CD14-positive monocyte (primary cell): Measurements from ENCODE around the gene RBPMS2. TPM values are rescaled to one million over a fixed set of nuclear protein-coding genes. Genes with fewer than 3 reads are reported as not detected.

Experiments
- DNase-seq, 3 donors: peaks; one replicate each; pipeline ENCODE4 v3.0.0-alpha.2; 2011 to 2022
- H2AFZ ChIP-seq: 2 replicates; pipeline ENCODE4 v1.6.0; 2012; ENCODE audit warnings: mild to moderate bottlenecking, low read depth, low read length, inconsistent platforms; ENCODE audit not compliant: insufficient read depth, poor library complexity, severe bottlenecking
- H3K27ac ChIP-seq, 2 donors: 1 replicate in 1 of 2; 2 replicates in 1 of 2; pipeline ENCODE4 v1.5.1; 2012 to 2013; ENCODE audit warnings: low read length in 2 of 2, control low read depth in 1 of 2, inconsistent platforms in 1 of 2, low read depth in 1 of 2, mild to moderate bottlenecking in 1 of 2
- H3K27me3 ChIP-seq, 2 donors: one replicate each; pipeline versions ENCODE4 v1.6.0 to v1.6.1; 2011 to 2013; ENCODE audit warnings: low read length in 2 of 2; ENCODE audit not compliant: control insufficient read depth in 2 of 2, insufficient read depth in 2 of 2
- H3K36me3 ChIP-seq, 2 donors: replicated peaks in 1 of 2; 1 replicate in 1 of 2; 2 replicates in 1 of 2; pipeline versions ENCODE4 v1.5.1 to v1.6.1; 2012 to 2013; ENCODE audit warnings: low read length in 2 of 2, control low read depth in 1 of 2, inconsistent platforms in 1 of 2, mild to moderate bottlenecking in 1 of 2; ENCODE audit not compliant: insufficient read depth in 2 of 2, control insufficient read depth in 1 of 2
- H3K4me1 ChIP-seq, 2 donors: 1 replicate in 1 of 2; 2 replicates in 1 of 2; pipeline versions ENCODE4 v1.5.1 to v1.6.1; 2012 to 2013; ENCODE audit warnings: low read length in 2 of 2, control low read depth in 1 of 2, inconsistent platforms in 1 of 2, mild to moderate bottlenecking in 1 of 2, moderate library complexity in 1 of 2; ENCODE audit not compliant: insufficient read depth in 2 of 2, control insufficient read depth in 1 of 2
- H3K4me2 ChIP-seq: replicated peaks from 2 replicates; pipeline ENCODE3; 2012; ENCODE audit warnings: low read length, moderate library complexity, mild to moderate bottlenecking; ENCODE audit not compliant: poor library complexity, severe bottlenecking; ENCODE audit errors: extremely low read depth
- H3K4me3 ChIP-seq, 3 experiments: fragments of 200-600 bp in 1 of 3; sonication (generic) in 1 of 3; replicated peaks in 1 of 3; 1 replicate in 2 of 3; 2 replicates in 1 of 3; pipeline ENCODE4 v1.5.1; 2011 to 2013; ENCODE audit warnings: low read length in 3 of 3, mild to moderate bottlenecking in 3 of 3, control low read depth in 2 of 3, low read depth in 2 of 3, inconsistent platforms in 1 of 3, moderate library complexity in 1 of 3
- H3K79me2 ChIP-seq: 2 replicates; pipeline ENCODE4 v1.6.0; 2012; ENCODE audit warnings: mild to moderate bottlenecking, control low read depth, inconsistent platforms, low read length, moderate library complexity; ENCODE audit not compliant: insufficient read depth
- H3K9ac ChIP-seq: 2 replicates; pipeline ENCODE4 v1.6.0; 2017; ENCODE audit warnings: low read length, mild to moderate bottlenecking; ENCODE audit not compliant: insufficient read depth, poor library complexity, severe bottlenecking
- H3K9me3 ChIP-seq, 2 donors: replicated peaks in 1 of 2; 1 replicate in 1 of 2; 2 replicates in 1 of 2; pipeline versions ENCODE4 v1.5.1 to v1.6.1; 2012 to 2013; ENCODE audit warnings: low read length in 2 of 2, control low read depth in 1 of 2; ENCODE audit not compliant: control insufficient read depth in 1 of 2, insufficient read depth in 1 of 2
- H4K20me1 ChIP-seq: 2 replicates; pipeline ENCODE4 v1.6.0; 2012; ENCODE audit warnings: mild to moderate bottlenecking, low read length, control low read depth, moderate library complexity; ENCODE audit not compliant: insufficient read depth
- H3K27ac Mint-ChIP-seq, 7 donors: one replicate each; pipeline ENCODE4 v1.8.0; 2020; ENCODE audit warnings: mild to moderate bottlenecking in 7 of 7, mixed read lengths in 7 of 7, moderate library complexity in 6 of 7, inconsistent platforms in 2 of 7
- H3K27me3 Mint-ChIP-seq, 3 donors: one replicate each; pipeline ENCODE4 v1.8.0; 2021 to 2022; ENCODE audit warnings: low read depth in 3 of 3, mild to moderate bottlenecking in 3 of 3, mixed read lengths in 3 of 3, moderate library complexity in 3 of 3, inconsistent platforms in 1 of 3
- H3K36me3 Mint-ChIP-seq, 2 donors: one replicate each; pipeline ENCODE4 v1.8.0; 2020; ENCODE audit warnings: mixed read lengths in 2 of 2, inconsistent platforms in 1 of 2, mild to moderate bottlenecking in 1 of 2
- H3K4me1 Mint-ChIP-seq: one replicate; pipeline ENCODE4 v1.8.0; 2020; ENCODE audit warnings: mild to moderate bottlenecking, mixed read lengths
- H3K4me3 Mint-ChIP-seq, 2 donors: one replicate each; pipeline ENCODE4 v1.8.0; 2020; ENCODE audit warnings: mild to moderate bottlenecking in 2 of 2, mixed read lengths in 2 of 2, moderate library complexity in 1 of 2
- H3K9me3 Mint-ChIP-seq, 7 donors: one replicate each; pipeline ENCODE4 v1.8.0; 2020 to 2022; ENCODE audit warnings: mixed read lengths in 7 of 7, mild to moderate bottlenecking in 6 of 7, moderate library complexity in 6 of 7, inconsistent platforms in 2 of 7
- WGBS: methylation state at CpG from one replicate; pipeline ENCODE4 v1.1.5; 2013; ENCODE audit warnings: missing lambda C conversion rate; ENCODE audit not compliant: insufficient coverage; 5-methylcytosine and 5-hydroxymethylcytosine counted together
- intact Hi-C, 2 donors: fragments of 100-400 bp; cut with micrococcal nuclease; formaldehyde crosslinking; loops; one replicate each; pipeline versions ENCODE4 v1.15.0 to v1.15.1; 2023
- polyA plus RNA-seq, 3 donors: library from polyadenylated mRNA; depleted of rRNA in 1 of 3; unstranded in 2 of 3; stranded (reverse) in 1 of 3; fragments of 300-500 nt in 2 of 3; fragments of >200 nt in 1 of 3; fragmentation: Illumina TruSeq in 2 of 3; gene quantifications; 1 replicate in 2 of 3; 2 replicates in 1 of 3; pipeline ENCODE4 v1.2.3, GENCODE V29; 2012 to 2021
- small RNA-seq: library from RNA; depleted of rRNA; stranded (forward); fragments of <200 nt; gene quantifications from one replicate; pipeline ENCODE3, GENCODE V24; 2012; ENCODE audit warnings: low read depth; ENCODE audit not compliant: insufficient read length
- TF ChIP-seq, protein P1 (sequence below): fragments of 200-600 bp; IDR thresholded peaks from one replicate; pipeline ENCODE4 v1.8.0; 2022; ENCODE audit warnings: antibody characterized with exemption, mild to moderate bottlenecking

The RBPMS2 gene
- polyA plus RNA-seq, 3 donors, result not detected

DNA sequence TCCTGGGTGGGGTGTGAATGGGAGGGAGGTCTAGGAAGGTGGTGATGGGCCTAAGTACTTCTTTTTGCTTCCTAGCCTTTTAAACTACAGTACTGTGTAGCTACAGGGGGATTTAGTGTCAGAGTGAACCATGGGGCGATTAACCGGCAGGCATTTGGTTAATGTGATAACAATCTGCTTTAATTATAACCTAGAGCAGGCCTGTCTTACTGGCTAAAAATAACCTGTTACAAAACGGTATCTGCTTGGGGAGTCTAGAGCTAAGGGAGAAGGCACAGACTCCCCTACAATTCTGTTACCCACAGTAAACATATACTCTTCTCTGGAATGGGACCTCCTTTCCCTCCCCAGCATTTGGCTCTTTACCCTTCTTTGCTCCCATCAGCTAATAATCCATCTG lies 85.4 kb downstream of the RBPMS2 start:
- H3K4me1 ChIP-seq, result peaks cover 44 to 46% of the 10 kb centered on the region in 2 donors
- no peak overlapping the region for H3K4me3 ChIP-seq
- H4K20me1 ChIP-seq, result peaks cover 38% of the 10 kb centered on the region
- H3K9me3 ChIP-seq, result no peaks in the 10 kb centered on the region
- no peak for DNase-seq
- no peaks in the 10 kb centered on the region for H3K9me3 Mint-ChIP-seq
- H3K36me3 ChIP-seq, result peaks cover 55 to 62% of the 10 kb centered on the region in 2 donors
- H3K27me3 ChIP-seq, result no peaks in the 10 kb centered on the region
- intact Hi-C loops, result loop anchor here in 1 of 2 donors (10.0 kb wide), 2 partner anchors 135 to 205 kb away; partner anchors contain the start of gene PIF1
- H3K36me3 Mint-ChIP-seq, result peaks cover 71 to 86% of the 10 kb centered on the region in 2 donors
- peak overlapping the region in 4 of 7 donors; percentile 16 to 81 (median 73) for H3K27ac Mint-ChIP-seq
- no peak overlapping the region for H2AFZ ChIP-seq
- no peak overlapping the region for H3K9ac ChIP-seq
- H3K4me2 ChIP-seq, result no peak overlapping the region
- peaks cover 29% of the 10 kb centered on the region for H3K79me2 ChIP-seq
- H3K27ac ChIP-seq, result peak overlapping the region in 1 of 2 donors; percentile 94
- peaks cover 44% of the 10 kb centered on the region for H3K4me1 Mint-ChIP-seq
- TF ChIP-seq, protein P1, sequence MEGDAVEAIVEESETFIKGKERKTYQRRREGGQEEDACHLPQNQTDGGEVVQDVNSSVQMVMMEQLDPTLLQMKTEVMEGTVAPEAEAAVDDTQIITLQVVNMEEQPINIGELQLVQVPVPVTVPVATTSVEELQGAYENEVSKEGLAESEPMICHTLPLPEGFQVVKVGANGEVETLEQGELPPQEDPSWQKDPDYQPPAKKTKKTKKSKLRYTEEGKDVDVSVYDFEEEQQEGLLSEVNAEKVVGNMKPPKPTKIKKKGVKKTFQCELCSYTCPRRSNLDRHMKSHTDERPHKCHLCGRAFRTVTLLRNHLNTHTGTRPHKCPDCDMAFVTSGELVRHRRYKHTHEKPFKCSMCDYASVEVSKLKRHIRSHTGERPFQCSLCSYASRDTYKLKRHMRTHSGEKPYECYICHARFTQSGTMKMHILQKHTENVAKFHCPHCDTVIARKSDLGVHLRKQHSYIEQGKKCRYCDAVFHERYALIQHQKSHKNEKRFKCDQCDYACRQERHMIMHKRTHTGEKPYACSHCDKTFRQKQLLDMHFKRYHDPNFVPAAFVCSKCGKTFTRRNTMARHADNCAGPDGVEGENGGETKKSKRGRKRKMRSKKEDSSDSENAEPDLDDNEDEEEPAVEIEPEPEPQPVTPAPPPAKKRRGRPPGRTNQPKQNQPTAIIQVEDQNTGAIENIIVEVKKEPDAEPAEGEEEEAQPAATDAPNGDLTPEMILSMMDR, result no peak
- no CpG with 5 or more reads among the region's 3 CpGs for WGBS
- no peaks in the 10 kb centered on the region for H3K27me3 Mint-ChIP-seq
- no peak overlapping the region for H3K4me3 Mint-ChIP-seq

Small RNA genes lying within 50 kb of the gene (small RNA-seq; reads per million reads assigned to genes)
- gene AC100830.2, result not detected
- not detected for gene MIR1272

Other genes with a start within 250 kb of the RBPMS2 start
- gene PIF1, start 50.1 kb upstream of the RBPMS2 start, polyA plus RNA-seq, result under 1 TPM in 2 of 3 donors, not detected in 1; 0.13 to 0.43 TPM
- 10 to 100 TPM; 54.1 to 93.5 (median 78.0) TPM for gene PLEKHO2, start 66.3 kb upstream of the RBPMS2 start, polyA plus RNA-seq
- gene ANKDD1A, start 136.3 kb upstream of the RBPMS2 start, polyA plus RNA-seq, result 1 to 10 TPM in 1 of 3 donors, under 1 TPM in 2; 0.49 to 3.5 (median 0.90) TPM
- 100 to 1,000 TPM; 102 to 375 (median 358) TPM for gene SPG21, start 214.3 kb upstream of the RBPMS2 start, polyA plus RNA-seq